Progenitor cell of endocrine pancreas (in vitro differentiated cells): ENCODE results near the gene ARHGAP26. TPM values are rescaled to one million over a fixed set of nuclear protein-coding genes. Genes with fewer than 3 reads are reported as not detected.

Experiments
- DNase-seq: peaks from one replicate; pipeline ENCODE4 v3.0.0; 2021; ENCODE audit warnings: low spot score; ENCODE audit not compliant: unreplicated experiment
- H3K27ac Mint-ChIP-seq: 2 replicates; pipeline ENCODE4 v1.8.0; 2021; ENCODE audit warnings: mild to moderate bottlenecking, moderate library complexity, mixed read lengths
- H3K27me3 Mint-ChIP-seq: 2 replicates; pipeline ENCODE4 v1.8.0; 2021; ENCODE audit warnings: mixed read lengths
- H3K36me3 Mint-ChIP-seq: 2 replicates; pipeline ENCODE4 v1.8.0; 2022; ENCODE audit warnings: mixed read lengths; ENCODE audit not compliant: insufficient read depth
- H3K4me1 Mint-ChIP-seq: 2 replicates; pipeline ENCODE4 v1.8.0; 2021; ENCODE audit warnings: low read depth, mixed read lengths
- H3K4me3 Mint-ChIP-seq: 2 replicates; pipeline ENCODE4 v1.8.0; 2021; ENCODE audit warnings: low read depth, mild to moderate bottlenecking, moderate library complexity, mixed read lengths
- H3K9me3 Mint-ChIP-seq: 2 replicates; pipeline ENCODE4 v1.8.0; 2021; ENCODE audit warnings: low read depth, mixed read lengths
- CTCF ChIP-seq: fragments of 200-600 bp; sonication (generic); IDR thresholded peaks from one replicate; pipeline ENCODE4 v1.5.0; 2021; ENCODE audit warnings: antibody characterized with exemption, mild to moderate bottlenecking; ENCODE audit not compliant: unreplicated experiment
- total RNA-seq: library from RNA; stranded (reverse); gene quantifications from 2 replicates; pipeline ENCODE4 v1.2.1, GENCODE V29; 2021

Gene ARHGAP26
- total RNA-seq, 1 donor from 2014 or later: 21.3 TPM

DNA sequence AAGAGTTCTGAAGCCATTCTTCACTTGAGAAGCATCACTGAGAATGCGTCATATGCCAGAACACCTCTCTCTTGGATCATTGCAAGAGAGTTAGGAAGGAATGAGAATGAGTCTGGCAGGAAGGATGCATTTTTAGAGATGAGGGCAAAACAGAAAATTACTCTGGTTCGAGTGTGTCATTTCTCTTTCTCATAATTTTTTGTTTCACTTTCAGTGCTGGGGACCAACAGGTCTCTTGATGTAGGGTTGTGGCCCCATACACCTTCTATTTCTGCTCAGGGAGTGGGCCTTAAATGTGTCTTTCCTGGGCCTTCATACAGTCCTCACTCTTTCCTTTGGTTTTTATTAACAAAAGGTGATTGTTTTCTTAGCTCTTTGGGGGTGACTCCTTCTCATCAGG lies 330.9 kb downstream of the ARHGAP26 start:
- H3K36me3 Mint-ChIP-seq: peaks cover 1% of the 10 kb centered on the region
- no peak for TF ChIP-seq CTCF
- H3K27ac Mint-ChIP-seq: no peak overlapping the region
- no peak for DNase-seq
- no peaks in the 10 kb centered on the region for H3K27me3 Mint-ChIP-seq
- no peaks in the 10 kb centered on the region for H3K9me3 Mint-ChIP-seq
- H3K4me3 Mint-ChIP-seq: no peak overlapping the region
- peaks cover 3% of the 10 kb centered on the region for H3K4me1 Mint-ChIP-seq

DNA sequence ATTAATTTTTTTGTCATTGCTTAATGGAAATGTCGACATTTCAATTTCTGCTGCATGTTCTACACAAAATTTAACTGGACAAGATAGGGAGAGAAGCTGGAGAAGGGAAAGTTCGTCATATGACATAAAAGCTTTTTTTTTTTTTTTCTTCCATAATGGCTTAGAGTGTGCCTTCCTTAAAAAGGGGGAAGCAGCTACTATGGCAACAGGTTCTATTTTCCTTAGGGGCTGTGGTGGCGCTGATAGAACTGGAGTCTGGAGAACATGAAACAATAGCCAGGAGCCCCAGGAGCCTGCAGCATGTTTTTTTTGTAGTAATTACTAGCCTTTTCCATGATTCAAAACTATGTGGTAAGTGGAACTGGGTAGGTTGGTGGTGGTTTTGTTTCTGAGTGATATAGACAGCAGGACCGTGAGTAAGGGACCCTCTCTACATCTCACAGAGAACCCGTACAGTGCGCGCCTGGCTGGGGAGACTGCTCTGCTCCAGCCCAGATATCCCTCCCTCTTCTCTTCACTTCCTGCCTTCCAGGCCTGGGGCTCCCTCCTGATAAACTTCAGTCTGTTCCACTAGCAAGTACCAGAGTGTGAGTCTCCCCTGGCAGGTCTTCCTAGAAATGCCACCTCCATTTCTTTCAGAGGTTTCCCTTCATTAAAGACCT lies 331.7 kb downstream of the ARHGAP26 start:
- H3K27me3 Mint-ChIP-seq: no peaks in the 10 kb centered on the region
- H3K4me1 Mint-ChIP-seq: peaks cover 3% of the 10 kb centered on the region
- no peak overlapping the region for H3K4me3 Mint-ChIP-seq
- H3K9me3 Mint-ChIP-seq: no peaks in the 10 kb centered on the region
- peaks cover 1% of the 10 kb centered on the region for H3K36me3 Mint-ChIP-seq
- no peak overlapping the region for H3K27ac Mint-ChIP-seq
- TF ChIP-seq CTCF: no peak
- DNase-seq: no peak

GRCh38 chr5:143102411-143102810 lies 332.2 kb downstream of the ARHGAP26 start:
- TF ChIP-seq CTCF: no peak
- no peak overlapping the region for H3K27ac Mint-ChIP-seq
- DNase-seq: no peak
- no peak overlapping the region for H3K4me3 Mint-ChIP-seq
- no peaks in the 10 kb centered on the region for H3K9me3 Mint-ChIP-seq
- H3K27me3 Mint-ChIP-seq: no peaks in the 10 kb centered on the region
- H3K36me3 Mint-ChIP-seq: peaks cover 1% of the 10 kb centered on the region
- H3K4me1 Mint-ChIP-seq: peaks cover 3% of the 10 kb centered on the region

- Mint-ChIP-seq H3K27me3 (no peaks in the 10 kb centered on the region), H3K27ac (no peak overlapping the region), H3K9me3 (no peaks in the 10 kb centered on the region), H3K4me1 (peaks cover 3% of the 10 kb centered on the region), H3K36me3 (peaks cover 1% of the 10 kb centered on the region), H3K4me3 (no peak overlapping the region)
- DNase-seq: no peak
- no peak for TF ChIP-seq CTCF
Measured at GRCh38 chr5:143105216-143105905, 335.2 kb downstream of the ARHGAP26 start.

DNA sequence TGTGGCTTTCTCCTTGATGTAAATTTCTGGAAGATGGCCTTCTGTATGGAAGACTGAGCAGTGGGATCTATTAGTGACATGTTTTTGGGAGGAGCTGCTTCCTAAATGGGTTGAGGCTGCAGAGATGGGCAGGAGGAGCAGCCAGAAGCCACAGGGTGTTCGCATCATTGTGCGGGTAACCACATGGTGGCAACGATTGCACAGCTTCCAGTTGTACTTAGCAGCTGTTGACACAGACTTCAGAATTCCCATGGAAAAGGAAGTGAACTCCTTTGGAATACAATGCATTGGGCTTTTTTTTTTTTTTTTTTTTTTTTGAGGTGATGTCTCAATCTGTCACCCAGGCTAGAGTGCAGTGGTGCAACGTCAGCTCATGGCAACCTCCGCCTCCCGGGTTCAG lies 336.0 kb downstream of the ARHGAP26 start:
- no peaks in the 10 kb centered on the region for H3K9me3 Mint-ChIP-seq
- TF ChIP-seq CTCF: peak; percentile 21
- no peak overlapping the region for H3K4me3 Mint-ChIP-seq
- peaks cover 3% of the 10 kb centered on the region for H3K4me1 Mint-ChIP-seq
- no peak overlapping the region for H3K27ac Mint-ChIP-seq
- no peaks in the 10 kb centered on the region for H3K27me3 Mint-ChIP-seq
- H3K36me3 Mint-ChIP-seq: peaks cover 1% of the 10 kb centered on the region
- no peak for DNase-seq
